ENCODE measurements around the gene CYP1B1.
A peak's percentile ranks its signal among the peaks of the same experiment; 100 is the strongest.

The CYP1B1 gene

DNA sequence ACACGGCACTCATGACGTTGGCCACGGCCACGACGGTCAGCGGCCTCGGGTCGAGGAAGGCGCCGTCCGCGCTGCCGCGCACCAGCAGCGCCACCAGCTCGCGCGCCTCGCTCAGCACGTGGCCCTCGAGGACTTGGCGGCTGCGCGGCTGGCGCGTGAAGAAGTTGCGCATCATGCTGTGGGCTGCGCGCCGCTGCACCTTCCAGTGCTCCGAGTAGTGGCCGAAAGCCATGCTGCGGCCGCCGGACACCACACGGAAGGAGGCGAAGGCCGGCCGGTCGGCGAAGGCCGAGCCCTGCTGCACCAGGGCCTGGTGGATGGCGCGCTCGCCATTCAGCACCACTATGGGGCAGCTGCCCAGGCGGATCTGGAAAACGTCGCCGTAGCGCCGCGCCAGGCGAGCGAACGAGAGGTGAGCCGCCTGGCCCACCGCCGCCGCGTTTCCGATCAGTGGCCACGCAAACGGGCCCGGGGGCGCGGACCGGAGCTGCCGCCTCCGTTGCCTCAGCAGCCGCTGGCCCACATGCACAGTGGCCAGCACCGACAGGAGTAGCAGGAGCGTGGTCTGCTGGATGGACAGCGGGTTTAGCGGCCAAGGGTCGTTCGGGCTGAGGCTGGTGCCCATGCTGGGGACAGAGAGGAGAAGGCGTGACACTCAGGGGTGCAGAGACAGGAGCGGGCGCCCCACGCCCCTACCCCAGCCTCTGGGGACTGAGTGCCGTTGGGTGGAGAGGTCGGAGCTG is 1.0 kb downstream of the CYP1B1 start:
- peak in 1 of 5 experiments; percentile 61 for DNase-seq

DNA sequence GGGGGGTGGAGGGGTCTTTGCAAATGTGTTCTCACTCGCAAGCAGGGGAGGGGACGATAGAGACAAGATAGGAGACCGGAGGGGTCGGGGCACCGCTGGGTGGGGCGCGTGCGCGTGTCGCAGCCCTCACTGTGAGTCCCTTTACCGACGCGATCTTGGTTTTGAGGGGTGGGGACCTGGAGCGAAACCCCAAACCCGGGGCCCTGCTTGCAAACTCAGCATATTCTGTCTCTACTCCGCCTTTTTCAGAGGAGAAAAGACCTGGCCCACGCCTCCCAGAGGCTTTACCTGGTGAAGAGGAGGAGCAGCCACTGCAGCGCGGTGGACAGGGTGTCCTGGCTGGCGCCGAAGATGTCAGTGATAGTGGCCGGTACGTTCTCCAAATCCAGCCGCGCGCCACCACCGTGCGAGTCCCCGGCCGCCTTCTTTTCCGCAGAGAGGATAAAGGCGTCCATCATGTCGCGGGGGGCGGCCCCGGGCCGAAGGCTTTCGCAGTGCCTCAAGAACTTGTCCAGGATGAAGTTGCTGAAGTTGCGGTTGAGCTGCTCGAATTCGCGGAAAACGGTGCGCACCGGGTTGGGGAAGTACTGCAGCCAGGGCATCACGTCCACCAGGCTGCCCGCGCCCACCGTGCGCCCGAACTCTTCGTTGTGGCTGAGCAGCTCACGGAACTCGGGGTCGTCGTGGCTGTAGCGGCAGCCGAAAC is 1.7 kb downstream of the CYP1B1 start:
- DNase-seq = peak in 1 of 5 experiments; percentile 47

DNA sequence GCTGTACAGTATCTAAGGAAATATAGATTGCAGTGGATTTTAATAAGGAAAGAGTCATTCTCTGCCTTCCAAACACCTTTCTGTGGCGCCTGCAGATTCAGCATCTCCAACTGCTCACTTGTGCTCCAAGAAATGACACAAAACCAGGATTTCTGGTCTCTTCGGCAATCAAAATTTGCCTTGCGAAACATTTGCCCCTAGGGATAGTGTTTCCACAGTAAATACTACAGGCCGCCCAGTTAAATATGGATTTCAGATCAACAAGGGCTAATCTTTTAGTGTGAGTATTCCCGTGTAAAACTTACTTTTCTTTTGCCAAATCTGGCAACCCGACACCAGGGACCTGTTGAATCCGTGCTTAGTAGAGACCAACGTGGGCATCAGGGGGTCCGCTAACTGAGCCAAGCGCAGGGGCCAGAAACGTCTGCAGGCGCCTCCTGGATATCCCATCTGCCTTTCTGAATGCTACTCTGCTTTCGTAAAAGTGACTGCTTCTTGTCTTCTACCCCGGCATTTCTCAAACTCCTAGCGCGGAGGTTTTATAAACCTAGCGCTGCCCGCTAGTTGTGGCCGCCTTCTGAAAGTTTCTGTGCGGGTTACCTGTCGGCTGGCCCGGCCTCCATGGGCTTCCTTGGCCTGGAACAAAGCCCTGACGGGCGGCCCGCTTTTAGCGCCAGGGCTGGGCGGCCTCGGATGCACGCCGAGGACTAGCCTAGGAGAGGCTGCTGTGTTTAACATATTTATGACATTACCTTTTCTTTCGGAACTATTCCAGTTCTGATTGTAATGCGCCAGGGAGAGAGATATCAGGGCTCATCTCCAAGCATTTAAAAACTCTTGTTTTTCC is 2.5 kb downstream of the CYP1B1 start:
- DNase-seq = peak in 1 of 5 experiments; percentile 27

DNA sequence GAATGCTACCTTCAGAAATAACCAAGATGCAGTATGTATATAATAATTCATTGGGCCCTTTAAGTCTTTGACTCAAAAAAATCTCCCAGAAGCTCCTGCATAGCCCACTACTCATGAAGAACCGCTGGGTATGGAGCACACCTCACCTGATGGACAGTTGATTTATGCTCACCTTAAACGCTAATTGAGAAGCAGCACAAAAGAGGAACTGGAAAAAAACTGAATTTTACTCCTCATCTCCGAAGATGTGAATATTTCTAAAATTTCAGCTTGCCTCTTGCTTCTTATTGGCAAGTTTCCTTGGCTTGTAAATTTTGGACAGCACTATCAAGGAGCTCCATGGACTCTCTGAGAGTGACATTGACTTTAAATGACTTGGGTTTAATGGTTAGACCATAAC is 5.5 kb downstream of the CYP1B1 start:
- no peak for DNase-seq

DNA sequence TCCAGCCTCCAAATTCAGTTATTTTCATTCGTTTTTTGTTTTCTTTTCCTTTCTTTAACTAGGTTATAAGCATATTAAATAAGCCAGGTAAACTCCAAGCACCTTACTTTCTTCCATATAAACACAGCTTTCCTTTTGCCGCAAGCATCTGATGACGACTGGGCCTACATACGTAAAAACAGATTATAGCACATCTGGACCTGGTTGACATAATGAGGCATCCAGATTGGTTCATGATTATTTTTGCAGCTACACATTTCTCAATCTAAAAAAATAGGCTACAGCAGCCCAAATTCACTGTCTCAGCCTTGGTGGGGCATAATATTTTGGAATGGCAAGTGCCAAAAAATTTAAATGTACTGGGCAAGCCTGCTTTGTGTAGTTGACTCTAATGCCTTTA is 7.7 kb downstream of the CYP1B1 start:
- DNase-seq = no peak

DNA sequence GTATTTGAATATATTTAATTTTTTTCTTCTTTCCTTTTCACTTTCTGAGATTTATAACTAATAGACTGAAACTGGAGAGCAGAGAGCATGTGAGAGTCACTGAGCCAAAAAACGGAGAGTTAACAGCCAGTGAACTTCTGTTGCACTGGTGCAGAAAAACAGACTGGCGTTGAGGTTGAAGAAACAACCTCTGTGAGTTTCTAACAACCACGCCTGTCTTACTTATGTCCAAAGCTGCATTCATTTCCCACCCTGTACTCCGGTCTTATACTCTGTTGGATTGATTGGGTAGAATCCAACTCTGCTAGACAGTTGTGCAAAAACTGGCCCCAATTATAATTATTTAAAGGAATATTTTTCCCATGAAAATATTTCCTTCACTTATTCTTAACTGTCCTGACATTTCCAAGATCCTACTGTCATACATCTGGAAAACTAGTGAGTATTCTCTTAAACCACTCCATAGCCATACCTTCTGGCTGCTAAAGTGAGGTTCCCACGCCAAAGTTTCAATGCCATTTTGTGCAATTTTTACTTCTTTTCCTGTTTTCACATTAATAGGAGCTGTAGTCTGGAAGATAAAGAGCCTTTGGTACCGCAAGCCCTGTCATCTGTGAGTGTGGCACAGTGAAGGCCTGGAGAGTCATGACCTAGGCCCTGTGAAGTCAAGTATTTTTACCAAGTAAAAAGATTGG is 9.4 kb downstream of the CYP1B1 start:
- DNase-seq = no peak

DNA sequence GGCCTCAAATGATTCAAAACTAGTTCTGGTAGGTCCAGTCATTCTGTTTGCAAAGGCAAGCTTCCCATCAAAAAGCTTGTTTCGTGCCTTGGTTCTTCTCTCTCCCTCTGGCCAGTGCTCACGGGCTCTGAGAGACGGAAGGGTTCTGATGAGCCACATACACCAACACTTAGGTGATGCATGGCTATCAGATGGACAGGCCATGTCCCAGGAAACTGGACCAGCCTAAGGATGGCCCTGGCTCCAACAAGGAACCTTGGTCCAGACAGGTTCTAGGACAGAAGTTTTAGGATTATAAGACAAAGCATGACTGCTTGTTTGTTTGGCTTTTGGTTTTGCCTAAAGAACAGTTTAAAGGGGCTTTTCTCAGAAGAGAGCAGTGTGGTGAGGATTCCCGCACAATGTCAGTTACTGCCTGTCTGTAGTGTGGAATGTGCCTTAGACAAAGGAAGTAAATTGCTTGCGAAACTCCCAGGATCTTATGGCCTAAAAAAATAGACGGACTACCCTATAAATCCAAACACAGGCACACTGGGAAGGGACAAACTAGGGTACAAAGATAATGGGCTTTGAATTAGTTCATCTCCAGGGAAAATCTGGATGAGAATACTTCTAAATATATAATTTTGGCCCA is 10.3 kb downstream of the CYP1B1 start:
- no peak for DNase-seq

DNA sequence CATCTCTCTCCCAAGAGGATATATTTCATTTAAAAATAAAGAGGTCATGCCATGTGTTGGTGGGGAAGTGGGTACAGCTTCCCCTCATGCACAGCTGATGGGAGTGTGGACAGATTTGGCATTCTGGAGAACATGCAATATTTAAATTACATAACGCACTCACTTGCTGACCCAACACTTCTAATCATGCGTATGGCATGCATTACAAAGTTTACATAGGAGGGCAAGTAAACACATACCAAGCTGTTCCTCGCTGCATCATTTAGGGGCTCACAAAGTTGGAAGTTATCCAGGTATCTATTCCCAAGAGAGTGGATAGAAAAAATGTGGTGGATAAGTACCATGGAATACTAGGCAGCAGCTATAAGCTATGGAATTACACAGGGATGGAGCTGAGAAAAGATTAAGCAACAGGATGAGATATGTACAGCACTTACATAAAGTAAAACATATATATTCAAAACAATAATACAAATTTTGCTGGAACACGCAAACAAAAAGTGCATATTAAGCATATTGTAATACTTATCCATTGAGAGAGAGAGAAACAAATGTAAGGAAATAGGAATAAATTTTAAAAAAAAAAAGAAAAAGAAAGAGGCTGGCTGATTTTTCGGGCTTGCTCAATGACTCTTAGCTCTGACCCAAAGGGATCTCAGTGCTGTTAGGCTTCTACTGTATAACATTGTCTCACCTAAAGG is 11.0 kb downstream of the CYP1B1 start:
- DNase-seq = no peak

DNA sequence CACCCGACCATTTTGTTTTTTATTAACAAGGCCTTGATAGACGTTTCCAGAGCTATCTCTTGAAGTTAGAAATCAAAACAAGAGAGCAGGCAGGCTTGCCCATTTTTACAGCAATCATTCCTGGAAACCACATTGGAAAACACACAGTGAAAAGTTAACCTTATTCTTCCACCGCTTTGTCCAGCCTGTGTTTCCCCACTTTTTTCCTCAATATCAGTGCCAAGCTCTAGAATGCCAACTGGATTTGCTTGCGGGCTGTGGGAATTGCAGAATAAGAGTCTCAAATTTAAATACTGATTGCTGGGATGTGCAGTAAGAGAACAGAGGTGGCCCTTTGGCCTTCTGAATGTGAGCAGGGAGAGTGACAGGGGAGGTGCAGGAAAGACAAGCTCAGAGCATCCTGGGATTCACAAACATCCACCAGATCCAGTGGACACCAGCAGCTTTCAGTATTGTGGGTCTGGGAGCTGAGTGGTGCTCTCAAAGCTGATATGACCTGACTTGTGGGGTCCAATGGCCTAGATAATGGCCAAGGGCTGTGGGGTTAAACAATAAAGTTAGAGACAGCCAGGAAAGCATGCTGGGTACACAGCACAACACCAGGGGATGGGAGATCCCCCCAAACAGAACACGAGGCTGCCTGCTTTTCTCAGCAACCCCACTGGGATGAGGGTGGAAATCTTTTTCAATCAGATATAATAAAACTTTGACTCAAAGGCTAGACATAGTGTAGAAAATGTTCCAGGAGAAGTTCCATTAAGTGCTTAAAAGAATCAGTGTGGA is 15.5 kb downstream of the CYP1B1 start:
- no peak for DNase-seq

DNA sequence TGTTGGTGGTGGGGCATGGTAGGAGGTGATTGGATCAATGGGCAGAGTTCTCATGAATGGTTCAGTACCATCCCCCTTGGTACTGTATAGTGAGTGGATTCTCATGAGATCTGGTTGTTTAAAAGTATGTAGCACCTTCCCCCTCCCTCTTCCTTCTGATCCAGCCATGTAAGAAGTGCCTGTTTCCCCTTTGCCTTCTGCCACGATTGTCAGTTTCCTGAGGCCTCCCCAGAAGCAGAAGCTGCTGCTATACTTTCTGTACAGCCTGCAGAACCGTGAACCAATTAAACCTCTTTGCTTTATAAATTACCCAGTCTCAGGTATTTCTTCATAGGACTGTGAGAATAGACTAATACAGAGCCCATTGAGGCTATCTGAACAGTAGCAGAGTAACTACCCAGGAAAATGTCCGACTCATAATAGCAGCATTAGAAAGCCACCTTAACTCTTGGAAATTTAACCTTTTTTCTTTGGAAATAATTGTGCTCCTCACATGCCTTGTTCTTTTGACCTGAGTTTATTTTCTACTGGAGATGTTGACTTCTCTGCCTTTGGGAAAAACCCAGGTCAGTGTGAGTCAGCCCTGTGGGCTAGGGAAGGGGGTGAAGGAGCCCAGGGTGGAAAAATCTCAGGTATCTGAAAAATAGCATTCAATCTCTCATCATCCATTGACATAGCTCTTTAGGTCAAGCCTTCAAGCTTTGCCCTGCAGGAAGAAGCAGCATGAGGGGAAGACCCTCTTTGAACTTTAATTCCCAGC is 18.1 kb downstream of the CYP1B1 start:
- DNase-seq = no peak

DNA sequence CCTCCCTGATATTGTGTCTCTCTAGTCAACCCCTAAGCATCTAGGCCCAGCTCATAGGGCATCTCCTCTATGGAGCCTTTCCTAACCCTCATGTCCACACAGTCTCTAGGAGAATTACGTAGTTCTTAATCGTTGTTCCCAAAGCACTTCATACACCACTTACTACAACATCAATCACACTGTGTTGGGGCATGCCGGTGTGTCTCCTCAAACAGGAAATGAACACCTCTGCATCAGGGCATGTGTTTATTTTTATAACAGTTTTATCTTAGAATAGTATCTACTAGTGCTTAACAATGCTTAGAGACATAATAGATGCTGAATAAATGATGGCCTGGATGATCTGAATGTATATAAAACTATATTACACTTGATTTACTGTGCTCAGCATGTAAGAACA is 19.7 kb downstream of the CYP1B1 start:
- peak in 1 of 5 experiments; percentile 25 for DNase-seq

DNA sequence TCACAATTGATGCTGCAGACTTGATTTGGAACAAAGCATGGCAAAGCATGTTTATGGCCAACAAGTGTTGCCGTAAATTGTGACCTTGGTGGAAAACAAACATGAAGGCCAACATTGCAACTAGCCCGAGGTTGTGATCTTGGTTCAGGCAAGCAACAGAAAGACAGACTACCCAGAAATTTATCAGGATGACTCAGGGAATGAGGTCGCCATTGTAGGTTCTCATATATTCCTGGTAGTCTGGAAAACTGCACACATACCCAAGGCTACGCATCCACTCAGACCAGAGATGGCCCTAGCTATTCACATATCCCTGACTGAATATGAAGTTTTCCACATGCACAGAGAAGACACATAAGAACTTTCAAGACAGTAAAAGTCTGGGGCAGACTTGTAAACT is 30.1 kb downstream of the CYP1B1 start:
- no peak for DNase-seq

DNA sequence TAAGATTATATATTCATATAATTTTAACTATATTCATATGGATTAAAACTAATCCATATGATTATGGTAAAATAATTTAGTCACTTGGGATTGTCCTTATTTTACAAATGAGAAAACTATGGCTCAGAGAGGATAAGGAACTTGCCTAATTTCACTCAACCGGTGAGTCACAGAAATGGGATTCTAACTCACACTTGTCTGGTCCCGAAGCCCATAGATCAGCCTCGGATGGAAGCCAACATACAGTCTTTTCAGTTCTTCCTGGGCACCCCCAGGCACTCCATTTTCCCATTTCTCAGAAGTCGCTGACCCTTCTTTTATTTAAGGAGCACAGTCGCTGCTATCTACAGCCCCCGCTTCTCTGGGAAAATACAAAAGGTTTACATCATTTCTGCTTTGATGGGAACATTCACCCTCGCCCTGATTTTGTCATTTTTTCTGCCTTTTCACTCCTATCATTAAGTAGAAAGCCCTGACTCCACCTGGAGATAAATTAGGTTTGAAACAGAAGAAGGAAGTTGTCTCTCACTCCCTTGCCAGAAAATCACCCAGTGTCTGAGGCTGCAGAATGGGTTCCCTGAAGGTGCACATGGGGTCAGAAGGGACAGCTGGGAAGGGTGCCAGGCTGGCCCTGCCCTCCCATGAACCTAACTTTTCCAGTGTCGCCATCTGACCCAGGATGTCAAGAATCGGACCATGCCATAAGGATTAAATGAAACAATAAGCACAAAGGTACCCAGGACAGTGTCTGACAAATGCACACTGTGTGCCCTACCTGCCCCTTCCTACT is 36.6 kb downstream of the CYP1B1 start:
- DNase-seq = no peak

DNA sequence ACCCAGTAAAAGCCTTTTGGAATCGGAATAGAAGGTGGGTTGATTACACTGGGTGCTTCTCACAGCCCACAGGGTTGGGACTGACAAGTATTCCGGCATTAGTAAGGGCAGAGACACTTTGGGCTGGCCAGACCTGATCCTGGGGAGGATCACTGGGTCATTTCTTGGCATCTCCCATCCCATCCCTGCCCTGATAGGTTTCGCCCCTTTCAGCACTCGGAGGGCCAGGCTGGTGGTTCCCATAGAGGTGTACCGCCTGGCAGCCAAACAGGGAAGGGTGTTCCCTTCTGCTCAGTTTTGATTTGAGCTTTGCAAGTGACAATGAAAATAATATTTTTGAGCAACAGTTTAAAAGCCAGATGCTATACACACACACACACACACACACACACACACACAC is 37.3 kb downstream of the CYP1B1 start:
- DNase-seq = no peak

DNA sequence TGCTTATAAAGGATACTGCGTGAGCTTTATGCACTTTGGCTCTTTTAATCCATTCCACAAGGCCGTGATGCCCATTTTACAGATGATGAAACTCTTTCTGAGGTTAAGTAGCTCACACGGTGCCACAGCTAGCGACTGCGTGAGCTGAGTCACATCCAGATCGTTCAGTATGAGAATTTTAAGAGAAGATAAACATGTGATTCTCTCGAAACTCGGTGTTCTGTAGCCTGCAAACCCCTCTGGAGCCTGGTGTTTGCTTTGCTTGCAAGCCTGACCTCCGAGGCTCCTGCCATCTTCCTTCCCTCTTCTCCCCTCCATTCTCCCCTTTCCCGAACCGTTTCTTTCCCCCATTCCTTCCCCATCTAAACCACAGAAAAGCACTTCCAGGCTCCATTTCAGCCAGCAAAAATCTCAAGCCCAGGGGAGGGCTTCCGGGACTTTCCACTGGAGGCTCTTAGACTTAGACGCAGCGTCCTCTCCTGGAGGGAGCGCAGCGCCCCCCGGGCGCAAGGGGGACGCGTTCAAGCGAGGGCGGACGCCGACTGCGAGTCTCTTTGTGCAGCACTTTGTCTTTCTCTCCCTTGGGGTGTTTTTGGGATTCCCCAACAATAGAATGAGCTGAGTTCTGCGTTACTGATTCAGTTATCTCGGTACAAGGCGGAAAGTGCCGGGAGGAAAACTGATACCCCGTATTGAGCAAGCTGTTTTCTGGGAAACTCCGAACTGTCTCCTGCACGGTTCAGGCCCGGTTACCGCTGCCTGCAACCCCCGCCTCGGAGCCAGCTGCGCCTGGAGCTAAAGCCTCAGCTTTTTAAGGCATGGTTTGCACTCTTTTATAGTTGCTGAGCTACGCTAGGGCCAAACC is 38.0 kb downstream of the CYP1B1 start:
- DNase-seq = peak in 1 of 5 experiments; percentile 91

DNA sequence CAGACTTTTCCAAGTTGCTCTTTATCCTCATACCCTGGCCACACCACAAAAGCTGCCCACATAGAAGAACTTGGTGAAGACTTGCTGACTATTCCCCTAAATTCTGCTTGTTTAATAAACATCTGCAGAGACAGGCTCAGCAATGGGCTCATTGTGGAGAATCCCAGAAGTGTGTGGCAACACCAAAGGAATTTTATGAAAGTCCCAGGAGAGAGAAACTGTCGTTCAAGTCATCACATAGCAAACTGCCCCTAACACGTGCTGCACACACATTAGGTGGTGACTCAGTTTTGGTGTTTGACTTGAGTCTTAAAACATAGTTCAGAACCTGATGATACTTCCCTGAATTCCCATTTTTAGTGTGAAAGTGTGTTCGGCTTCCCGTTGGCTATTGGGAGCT is 38.6 kb downstream of the CYP1B1 start:
- DNase-seq = no peak

DNA sequence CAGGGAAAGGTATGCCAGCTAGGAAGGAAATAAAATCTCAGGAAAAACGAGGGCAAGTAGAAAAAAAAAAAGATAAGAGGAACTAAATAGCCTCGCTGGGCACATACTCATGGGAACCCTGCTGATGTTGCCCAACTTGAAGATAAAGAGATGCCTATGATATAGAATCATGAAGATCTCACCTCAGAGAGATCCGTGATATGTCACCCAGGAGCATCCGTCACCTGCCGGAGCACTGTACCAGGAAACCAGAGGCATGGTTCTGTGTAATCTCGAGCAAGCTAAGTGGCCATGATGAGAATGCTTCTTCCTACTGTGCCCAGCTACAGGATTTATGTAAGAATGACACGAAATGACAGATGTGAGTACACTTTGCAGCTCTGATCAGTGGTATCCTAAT is 40.0 kb downstream of the CYP1B1 start:
- no peak for DNase-seq

DNA sequence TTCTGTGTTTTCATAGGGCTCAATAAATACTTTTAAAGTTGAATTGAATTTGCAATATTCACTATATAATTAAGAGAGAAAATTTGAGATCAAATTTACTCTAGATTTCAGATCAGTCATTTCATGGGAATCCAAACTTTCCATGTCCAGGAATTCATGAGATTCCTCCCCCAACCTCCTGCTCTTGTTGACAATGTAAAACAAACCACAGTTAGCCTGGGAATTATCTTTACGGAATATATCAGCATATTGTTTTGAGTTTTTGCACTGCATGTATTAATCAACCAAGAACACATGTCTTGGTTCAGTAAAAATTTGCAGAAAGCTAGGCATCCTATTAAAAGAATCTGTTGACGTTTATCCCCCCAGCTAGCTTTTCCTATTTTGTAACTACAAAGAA is 42.3 kb downstream of the CYP1B1 start:
- no peak for DNase-seq

All from T-helper 2 cell (primary cell).